Panc1 (cell line): ENCODE results near the gene ZFYVE28. TPM values are rescaled to one million over a fixed set of nuclear protein-coding genes. Genes with fewer than 3 reads are reported as not detected.

Source experiments
- ATAC-seq: fragments of 200-7000 bp; cut with Tn5 transposase; 2 replicates; pipeline ENCODE4 v1.9.1; 2020; ENCODE audit warnings: mild to moderate bottlenecking, moderate library complexity
- BruUV-seq: library from RNA; stranded (reverse); fragments of 400-500 nt; replicated peaks from 2 replicates; lab custom pipeline; 2021; lab: Mats Ljungman, UMichigan
- CTCF ChIA-PET: fragments of 300-600 bp; sonication (Branson Sonifier 250); formaldehyde crosslinking; loops from one replicate; lab custom pipeline; 2022; ENCODE audit warnings: antibody characterized with exemption; lab: Charles Lee
- POLR2A ChIA-PET: fragments of 300-600 bp; sonication (Branson Sonifier 250); formaldehyde crosslinking; loops from one replicate; lab custom pipeline; 2022; ENCODE audit warnings: antibody characterized with exemption; lab: Charles Lee
- DNase-seq: peaks from one replicate; pipeline ENCODE4 v3.0.0-alpha.2; 2010; ENCODE audit warnings: low read depth, low spot score
- H3K27ac ChIP-seq: 2 replicates; pipeline ENCODE4 v1.5.1; 2011; ENCODE audit warnings: mild to moderate bottlenecking, low read length, inconsistent platforms
- H3K27me3 ChIP-seq: fragments of 200-500 bp; sonication (Bioruptor generic); 2 replicates; pipeline ENCODE4 v1.6.0; 2014; ENCODE audit warnings: low read length, inconsistent platforms; ENCODE audit not compliant: control insufficient read depth, insufficient read depth
- H3K36me3 ChIP-seq: fragments of 200-500 bp; sonication (Bioruptor generic); 2 replicates; pipeline ENCODE4 v1.5.1; 2014; ENCODE audit warnings: inconsistent platforms, mild to moderate bottlenecking, low read length, moderate library complexity; ENCODE audit not compliant: control insufficient read depth, insufficient read depth
- H3K4me1 ChIP-seq: 2 replicates; pipeline ENCODE4 v1.5.1; 2011; ENCODE audit warnings: inconsistent platforms, mild to moderate bottlenecking, low read length, moderate library complexity; ENCODE audit not compliant: control insufficient read depth, insufficient read depth
- H3K4me3 ChIP-seq, 2 experiments: 2 replicates each; pipeline ENCODE4 v1.5.1; 2011 to 2012; ENCODE audit warnings: low read depth in 2 of 2, low read length in 2 of 2, mild to moderate bottlenecking in 2 of 2, inconsistent platforms in 1 of 2, moderate library complexity in 1 of 2
- H3K9me3 ChIP-seq: fragments of 200-500 bp; sonication (Bioruptor generic); 2 replicates; pipeline ENCODE4 v1.5.1; 2014; ENCODE audit warnings: low read depth, mild to moderate bottlenecking, inconsistent platforms, low read length, moderate library complexity; ENCODE audit not compliant: control insufficient read depth, insufficient read depth
- CTCF ChIP-seq: fragments of 450-650 bp; IDR thresholded peaks from 2 replicates; pipeline ENCODE4 v1.5.1; 2017; ENCODE audit warnings: mild to moderate bottlenecking
- POLR2AphosphoS5 ChIP-seq: IDR thresholded peaks from 2 replicates; pipeline ENCODE4 v1.6.1; 2012; ENCODE audit warnings: mild to moderate bottlenecking, low read depth, low read length, moderate library complexity
- SIN3A ChIP-seq: IDR thresholded peaks from 2 replicates; pipeline ENCODE4 v1.6.1; 2012; ENCODE audit warnings: low read depth, mild to moderate bottlenecking, low read length, moderate library complexity, borderline replicate concordance; ENCODE audit not compliant: insufficient read depth
- TCF7L2 ChIP-seq: IDR thresholded peaks from 2 replicates; pipeline ENCODE4 v1.6.1; 2011; ENCODE audit warnings: mild to moderate bottlenecking, low read depth, low read length, inconsistent platforms
- in situ Hi-C: cut with HindIII; loops from 2 replicates; pipeline ENCODE4 v1.10.0; 2016; ENCODE audit warnings: low sequenced_read_pairs, low pct_unique_long_range_greater_than_20kb
- intact Hi-C: fragments of 100-400 bp; cut with micrococcal nuclease; formaldehyde crosslinking; loops from one replicate; pipeline ENCODE4 v1.10.0; 2022; ENCODE audit not compliant: unreplicated experiment
- total RNA-seq: library from RNA; stranded (reverse); gene quantifications from one replicate; pipeline ENCODE4 v1.2.1, GENCODE V29; 2021; ENCODE audit not compliant: unreplicated experiment
- TF ChIP-seq, protein P1 (sequence below), 2 experiments: IDR thresholded peaks; 2 replicates each; pipeline ENCODE4 v1.6.1; 2011 to 2012; ENCODE audit warnings: low read depth in 2 of 2, control low read depth in 1 of 2, low read length in 1 of 2, mild to moderate bottlenecking in 1 of 2, moderate library complexity in 1 of 2; ENCODE audit not compliant: insufficient read depth in 1 of 2

The ZFYVE28 gene
- total RNA-seq, 1 experiment from 2014 or later = 11.9 TPM

DNA sequence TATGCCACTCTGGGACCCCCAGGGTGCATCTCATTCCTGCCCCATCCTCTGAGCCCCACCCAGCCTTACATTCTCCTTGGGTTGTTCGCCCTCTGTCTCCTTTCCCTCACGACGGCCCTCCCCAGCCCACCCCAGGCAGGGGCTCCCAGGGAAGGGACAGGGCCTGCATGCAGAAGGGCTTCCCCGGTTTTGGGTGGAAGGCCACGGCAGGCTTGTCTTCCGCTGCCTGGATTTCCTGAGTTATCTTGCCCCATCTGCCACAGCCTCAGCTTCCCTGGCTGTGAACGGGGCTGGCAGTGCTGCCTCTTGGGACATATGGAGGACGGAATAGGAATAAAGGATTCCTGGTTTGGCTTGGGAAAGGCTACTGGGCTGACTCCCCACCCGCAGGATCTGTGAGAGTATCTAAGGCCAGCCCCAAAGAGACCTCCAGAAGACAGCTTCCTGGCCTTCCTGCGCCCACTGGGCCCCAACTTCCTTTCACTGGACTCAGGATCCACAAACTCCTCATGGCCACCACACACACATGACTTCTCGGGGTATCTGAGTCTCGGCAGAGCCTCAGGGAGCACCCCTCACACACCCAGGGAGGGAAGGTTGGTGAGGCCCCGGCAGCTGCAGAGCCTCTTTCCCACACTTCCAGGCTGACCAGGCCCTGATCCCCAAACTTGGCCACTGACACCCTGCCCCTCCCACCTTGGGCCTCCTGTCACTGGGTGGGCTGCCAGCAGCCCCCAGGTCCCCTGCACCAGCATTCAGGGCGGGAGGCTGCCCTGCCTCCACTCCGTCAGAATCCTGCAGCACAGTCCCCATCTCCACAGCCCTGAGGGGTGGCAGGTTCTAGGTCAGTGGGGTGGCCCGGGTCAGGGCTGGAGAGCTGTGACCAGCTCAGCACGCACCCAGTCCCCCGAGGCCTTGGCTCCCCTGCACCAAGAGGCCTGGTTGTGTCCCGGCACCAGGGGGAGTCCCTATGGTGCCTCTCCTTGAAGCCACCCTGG, 153.0 kb downstream of the ZFYVE28 start:
- CTCF ChIA-PET = no interaction called here
- no TSS peak for BruUV-seq
- Histone ChIP-seq H3K9me3 (no peaks in the 10 kb centered on the region), H3K4me1 (peaks cover 5% of the 10 kb centered on the region), H3K36me3 (no peaks in the 10 kb centered on the region; the same call in 1 of the 2 replicates), H3K27ac (no peak overlapping the region), H3K27me3 (no peaks in the 10 kb centered on the region), H3K4me3 (no peak overlapping the region)
- POLR2A ChIA-PET = no interaction called here
- TF ChIP-seq TCF7L2 (no peak), SIN3A (no peak), POLR2AphosphoS5 (no peak), CTCF (no peak)
- TF ChIP-seq, protein P1, sequence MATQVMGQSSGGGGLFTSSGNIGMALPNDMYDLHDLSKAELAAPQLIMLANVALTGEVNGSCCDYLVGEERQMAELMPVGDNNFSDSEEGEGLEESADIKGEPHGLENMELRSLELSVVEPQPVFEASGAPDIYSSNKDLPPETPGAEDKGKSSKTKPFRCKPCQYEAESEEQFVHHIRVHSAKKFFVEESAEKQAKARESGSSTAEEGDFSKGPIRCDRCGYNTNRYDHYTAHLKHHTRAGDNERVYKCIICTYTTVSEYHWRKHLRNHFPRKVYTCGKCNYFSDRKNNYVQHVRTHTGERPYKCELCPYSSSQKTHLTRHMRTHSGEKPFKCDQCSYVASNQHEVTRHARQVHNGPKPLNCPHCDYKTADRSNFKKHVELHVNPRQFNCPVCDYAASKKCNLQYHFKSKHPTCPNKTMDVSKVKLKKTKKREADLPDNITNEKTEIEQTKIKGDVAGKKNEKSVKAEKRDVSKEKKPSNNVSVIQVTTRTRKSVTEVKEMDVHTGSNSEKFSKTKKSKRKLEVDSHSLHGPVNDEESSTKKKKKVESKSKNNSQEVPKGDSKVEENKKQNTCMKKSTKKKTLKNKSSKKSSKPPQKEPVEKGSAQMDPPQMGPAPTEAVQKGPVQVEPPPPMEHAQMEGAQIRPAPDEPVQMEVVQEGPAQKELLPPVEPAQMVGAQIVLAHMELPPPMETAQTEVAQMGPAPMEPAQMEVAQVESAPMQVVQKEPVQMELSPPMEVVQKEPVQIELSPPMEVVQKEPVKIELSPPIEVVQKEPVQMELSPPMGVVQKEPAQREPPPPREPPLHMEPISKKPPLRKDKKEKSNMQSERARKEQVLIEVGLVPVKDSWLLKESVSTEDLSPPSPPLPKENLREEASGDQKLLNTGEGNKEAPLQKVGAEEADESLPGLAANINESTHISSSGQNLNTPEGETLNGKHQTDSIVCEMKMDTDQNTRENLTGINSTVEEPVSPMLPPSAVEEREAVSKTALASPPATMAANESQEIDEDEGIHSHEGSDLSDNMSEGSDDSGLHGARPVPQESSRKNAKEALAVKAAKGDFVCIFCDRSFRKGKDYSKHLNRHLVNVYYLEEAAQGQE (IDR thresholded peaks at IDR 0.05; ENCODE audit: insufficient read depth in 1 of 2, low read depth in 2 of 2, low read length in 1 of 2) = no peak
- intact Hi-C loops = no loop called here
- ATAC-seq (no peak), DNase-seq (no peak)
- in situ Hi-C loops = no loop called here

DNA sequence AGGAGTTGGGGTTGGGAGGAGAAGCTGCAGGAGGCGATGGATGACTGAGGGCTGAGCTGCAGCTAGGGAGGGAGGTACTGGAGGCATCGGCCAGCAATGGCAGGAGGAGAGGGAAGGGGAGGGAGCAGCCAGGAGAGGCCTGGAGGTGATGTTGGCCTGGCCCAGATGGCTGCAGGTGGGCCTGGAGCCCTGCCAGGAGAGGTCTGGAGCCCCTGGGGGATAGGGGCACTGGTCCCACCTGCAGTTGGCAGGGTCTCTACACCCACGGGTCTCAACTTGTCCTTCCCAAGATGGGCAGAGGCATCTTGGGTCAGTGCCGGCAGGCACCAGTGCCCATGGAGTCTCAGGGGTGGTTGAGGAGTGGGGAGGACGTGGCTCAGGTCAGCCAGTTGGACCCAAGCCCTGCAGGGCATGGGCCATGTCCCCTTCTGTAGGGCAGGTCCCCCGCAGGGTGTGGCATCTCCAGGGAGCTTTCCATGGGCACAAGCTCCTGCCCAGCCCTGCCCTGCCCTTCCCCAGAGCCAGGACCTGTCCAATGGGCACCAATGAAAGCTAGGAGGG, 153.9 kb downstream of the ZFYVE28 start:
- ChIA-PET POLR2A (no interaction called here), CTCF (no interaction called here)
- no peak for ATAC-seq

More for the DNA sequence above, 153.9 kb downstream of the ZFYVE28 start:
- DNase-seq = no peak
- H3K4me3 ChIP-seq = no peak overlapping the region
- peaks cover 5% of the 10 kb centered on the region for H3K4me1 ChIP-seq
- no TSS peak for BruUV-seq
- H3K27ac ChIP-seq = no peak overlapping the region
- H3K9me3 ChIP-seq = no peaks in the 10 kb centered on the region
- intact Hi-C loops = no loop called here
- H3K27me3 ChIP-seq = no peaks in the 10 kb centered on the region
- in situ Hi-C loops = no loop called here
- TF ChIP-seq POLR2AphosphoS5 (no peak), CTCF (no peak), TCF7L2 (no peak), SIN3A (no peak)
- TF ChIP-seq, protein P1 (IDR thresholded peaks at IDR 0.05; ENCODE audit: insufficient read depth in 1 of 2, low read depth in 2 of 2, low read length in 1 of 2) = no peak
- no peaks in the 10 kb centered on the region; the same call in 1 of the 2 replicates for H3K36me3 ChIP-seq
